ENCODE data around the gene SPEN.

DNA sequence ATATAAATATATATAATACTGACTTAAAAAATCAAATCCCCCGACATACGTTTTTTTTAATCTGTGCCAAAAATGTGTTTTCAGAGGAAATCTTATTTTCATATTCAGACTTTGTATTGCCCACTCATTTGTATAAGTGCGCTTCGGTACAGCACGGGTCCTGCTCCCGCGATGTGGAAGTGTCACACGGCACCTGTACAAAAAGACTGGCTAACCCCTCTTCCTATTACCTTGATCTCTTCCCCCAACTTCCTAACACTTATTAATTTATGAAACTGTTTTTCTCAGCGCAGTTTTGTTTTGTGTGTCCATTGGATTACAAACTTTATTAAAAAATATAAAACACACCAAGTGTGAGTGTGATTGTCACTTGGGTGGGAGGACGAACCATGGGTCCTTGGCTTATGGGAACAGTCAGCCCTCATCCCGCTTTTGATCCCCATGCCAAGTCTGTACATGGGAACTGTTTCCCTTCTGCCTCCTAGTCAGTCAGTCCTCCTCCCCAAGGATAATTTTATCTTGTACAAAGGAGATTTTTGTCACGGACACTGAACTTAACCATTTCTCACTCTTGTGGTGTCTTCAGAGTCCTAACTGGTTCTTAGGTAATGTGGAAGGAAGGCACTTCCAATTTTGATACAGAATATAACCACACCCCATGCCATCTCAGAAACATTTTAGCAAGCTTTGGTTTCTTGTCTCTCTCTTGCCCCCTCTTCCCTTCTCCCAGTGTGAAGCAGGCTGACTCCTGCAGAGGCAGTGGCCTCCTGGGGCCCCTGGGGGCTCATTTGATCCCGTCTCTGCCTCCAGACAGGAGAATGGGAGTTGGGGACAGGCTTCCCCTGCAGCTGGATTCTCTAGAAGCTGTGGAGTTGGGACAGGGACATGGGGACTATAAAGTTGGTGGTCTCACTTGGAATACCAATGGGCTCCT, 92.9 kb downstream of the SPEN start:
- TF ChIP-seq EP300 (IDR thresholded peaks at IDR 0.05; ENCODE audit: low read length) (no peak), ARHGAP35 (IDR thresholded peaks at IDR 0.05; ENCODE audit: partially characterized antibody) (no peak), ZBTB1 (CRISPR knock-in tag; IDR thresholded peaks at IDR 0.05; ENCODE audit: borderline replicate concordance, low read depth) (no peak), NFRKB (IDR thresholded peaks at IDR 0.05; ENCODE audit: low read depth) (no peak), ZNF408 (CRISPR knock-in tag; IDR thresholded peaks at IDR 0.05; ENCODE audit: low read depth) (no peak), NFYB (IDR thresholded peaks at IDR 0.05; ENCODE audit: extremely low read depth, insufficient read length) (no peak), BACH1 (tag; IDR thresholded peaks at IDR 0.05) (no peak), ZNF717 (CRISPR knock-in tag; IDR thresholded peaks at IDR 0.05) (no peak)
- TF ChIP-seq, protein P1, sequence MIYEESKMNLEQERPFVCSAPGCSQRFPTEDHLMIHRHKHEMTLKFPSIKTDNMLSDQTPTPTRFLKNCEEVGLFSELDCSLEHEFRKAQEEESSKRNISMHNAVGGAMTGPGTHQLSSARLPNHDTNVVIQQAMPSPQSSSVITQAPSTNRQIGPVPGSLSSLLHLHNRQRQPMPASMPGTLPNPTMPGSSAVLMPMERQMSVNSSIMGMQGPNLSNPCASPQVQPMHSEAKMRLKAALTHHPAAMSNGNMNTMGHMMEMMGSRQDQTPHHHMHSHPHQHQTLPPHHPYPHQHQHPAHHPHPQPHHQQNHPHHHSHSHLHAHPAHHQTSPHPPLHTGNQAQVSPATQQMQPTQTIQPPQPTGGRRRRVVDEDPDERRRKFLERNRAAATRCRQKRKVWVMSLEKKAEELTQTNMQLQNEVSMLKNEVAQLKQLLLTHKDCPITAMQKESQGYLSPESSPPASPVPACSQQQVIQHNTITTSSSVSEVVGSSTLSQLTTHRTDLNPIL (CRISPR knock-in tag; IDR thresholded peaks at IDR 0.05): no peak
- TF ChIP-seq, protein P2, sequence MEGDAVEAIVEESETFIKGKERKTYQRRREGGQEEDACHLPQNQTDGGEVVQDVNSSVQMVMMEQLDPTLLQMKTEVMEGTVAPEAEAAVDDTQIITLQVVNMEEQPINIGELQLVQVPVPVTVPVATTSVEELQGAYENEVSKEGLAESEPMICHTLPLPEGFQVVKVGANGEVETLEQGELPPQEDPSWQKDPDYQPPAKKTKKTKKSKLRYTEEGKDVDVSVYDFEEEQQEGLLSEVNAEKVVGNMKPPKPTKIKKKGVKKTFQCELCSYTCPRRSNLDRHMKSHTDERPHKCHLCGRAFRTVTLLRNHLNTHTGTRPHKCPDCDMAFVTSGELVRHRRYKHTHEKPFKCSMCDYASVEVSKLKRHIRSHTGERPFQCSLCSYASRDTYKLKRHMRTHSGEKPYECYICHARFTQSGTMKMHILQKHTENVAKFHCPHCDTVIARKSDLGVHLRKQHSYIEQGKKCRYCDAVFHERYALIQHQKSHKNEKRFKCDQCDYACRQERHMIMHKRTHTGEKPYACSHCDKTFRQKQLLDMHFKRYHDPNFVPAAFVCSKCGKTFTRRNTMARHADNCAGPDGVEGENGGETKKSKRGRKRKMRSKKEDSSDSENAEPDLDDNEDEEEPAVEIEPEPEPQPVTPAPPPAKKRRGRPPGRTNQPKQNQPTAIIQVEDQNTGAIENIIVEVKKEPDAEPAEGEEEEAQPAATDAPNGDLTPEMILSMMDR (IDR thresholded peaks at IDR 0.05 in 2 of 3, conservative IDR thresholded peaks at IDR 0.05 in 1 of 3; ENCODE audit: insufficient read depth in 2 of 3, low read depth in 1 of 3, low read length in 3 of 3): no peak
- TF ChIP-seq, protein P3, sequence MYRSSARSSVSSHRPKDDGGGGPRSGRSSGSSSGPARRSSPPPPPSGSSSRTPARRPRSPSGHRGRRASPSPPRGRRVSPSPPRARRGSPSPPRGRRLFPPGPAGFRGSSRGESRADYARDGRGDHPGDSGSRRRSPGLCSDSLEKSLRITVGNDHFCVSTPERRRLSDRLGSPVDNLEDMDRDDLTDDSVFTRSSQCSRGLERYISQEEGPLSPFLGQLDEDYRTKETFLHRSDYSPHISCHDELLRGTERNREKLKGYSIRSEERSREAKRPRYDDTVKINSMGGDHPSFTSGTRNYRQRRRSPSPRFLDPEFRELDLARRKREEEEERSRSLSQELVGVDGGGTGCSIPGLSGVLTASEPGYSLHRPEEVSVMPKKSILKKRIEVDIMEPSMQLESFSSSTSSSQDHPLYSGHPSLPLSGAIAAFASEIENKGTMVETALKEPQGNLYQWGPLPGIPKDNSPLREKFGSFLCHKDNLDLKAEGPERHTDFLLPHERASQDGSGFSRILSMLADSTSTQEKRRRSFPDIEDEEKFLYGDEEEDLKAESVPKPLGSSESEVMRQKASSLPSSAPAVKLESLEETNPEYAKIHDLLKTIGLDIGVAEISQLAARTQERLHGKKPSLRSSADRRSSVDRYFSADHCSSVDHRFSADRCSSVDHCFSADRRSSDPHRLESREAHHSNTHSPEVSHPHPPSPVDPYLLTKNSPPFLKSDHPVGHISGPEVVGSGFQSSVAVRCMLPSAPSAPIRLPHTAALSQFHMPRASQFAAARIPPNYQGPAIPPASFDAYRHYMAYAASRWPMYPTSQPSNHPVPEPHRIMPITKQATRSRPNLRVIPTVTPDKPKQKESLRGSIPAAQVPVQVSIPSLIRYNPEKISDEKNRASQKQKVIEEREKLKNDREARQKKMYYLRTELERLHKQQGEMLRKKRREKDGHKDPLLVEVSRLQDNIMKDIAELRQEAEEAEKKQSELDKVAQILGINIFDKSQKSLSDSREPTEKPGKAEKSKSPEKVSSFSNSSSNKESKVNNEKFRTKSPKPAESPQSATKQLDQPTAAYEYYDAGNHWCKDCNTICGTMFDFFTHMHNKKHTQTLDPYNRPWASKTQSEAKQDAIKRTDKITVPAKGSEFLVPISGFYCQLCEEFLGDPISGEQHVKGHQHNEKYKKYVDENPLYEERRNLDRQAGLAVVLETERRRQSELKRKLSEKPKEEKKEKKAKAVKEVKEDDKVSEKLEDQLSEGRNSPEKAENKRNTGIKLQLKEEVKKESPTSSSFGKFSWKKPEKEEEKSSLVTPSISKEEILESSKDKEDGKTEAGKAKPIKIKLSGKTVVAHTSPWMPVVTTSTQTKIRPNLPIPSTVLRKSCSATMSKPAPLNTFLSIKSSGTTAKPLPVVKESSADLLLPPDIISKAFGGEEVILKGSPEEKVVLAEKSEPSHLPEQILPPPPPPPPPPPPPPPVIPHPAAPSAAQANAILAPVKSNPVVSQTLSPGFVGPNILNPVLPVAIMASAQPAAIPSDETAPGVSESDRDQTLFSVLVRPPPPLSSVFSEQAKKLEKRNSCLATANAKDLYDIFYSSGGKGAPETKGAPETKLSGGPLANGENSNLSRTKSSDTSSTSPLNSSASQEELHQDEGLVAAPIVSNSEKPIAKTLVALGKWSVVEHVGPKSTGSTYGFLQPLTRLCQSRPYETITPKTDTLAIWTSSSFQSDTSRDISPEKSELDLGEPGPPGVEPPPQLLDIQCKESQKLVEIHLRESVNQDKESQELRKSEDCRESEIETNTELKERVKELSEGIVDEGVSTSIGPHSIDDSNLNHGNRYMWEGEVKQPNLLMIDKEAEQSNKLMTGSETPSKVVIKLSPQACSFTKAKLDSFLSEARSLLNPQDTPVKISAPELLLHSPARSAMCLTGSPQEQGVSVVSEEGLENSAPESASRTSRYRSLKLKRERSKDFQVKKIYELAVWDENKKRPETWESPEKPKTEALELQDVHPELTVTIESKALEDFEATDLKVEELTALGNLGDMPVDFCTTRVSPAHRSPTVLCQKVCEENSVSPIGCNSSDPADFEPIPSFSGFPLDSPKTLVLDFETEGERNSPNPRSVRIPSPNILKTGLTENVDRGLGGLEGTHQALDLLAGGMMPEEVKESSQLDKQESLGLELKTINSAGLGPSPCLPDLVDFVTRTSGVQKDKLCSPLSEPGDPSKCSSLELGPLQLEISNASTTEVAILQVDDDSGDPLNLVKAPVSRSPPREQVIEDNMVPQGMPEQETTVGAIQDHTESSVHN (IDR thresholded peaks at IDR 0.05; ENCODE audit: borderline replicate concordance in 1 of 2, low read depth in 1 of 2): no peak

Measured in K562 (cell line).